ENCODE data around the gene TIMP3.

TIMP3 gene

DNA sequence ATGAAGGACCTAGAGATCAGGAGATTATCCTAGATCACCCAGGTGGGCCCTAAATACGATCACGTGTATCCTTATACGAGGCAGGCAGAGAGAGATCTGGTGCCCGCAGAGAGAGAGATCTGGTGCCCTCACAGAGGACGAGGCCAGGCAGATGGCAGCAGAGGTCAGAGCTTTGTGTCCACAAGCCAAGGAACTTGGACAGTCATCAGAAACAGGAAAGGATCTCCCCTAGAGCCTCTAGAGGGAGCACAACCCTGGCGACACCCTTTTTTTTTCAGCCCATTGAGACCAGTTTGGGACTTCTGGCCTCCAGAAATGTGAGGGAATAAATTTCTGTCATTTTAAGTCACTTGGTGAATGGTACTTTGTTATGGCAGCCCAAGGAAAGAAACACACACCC lies 25.5 kb upstream of the TIMP3 start:
- no peak for FAIRE-seq
- no peak for DNase-seq (ENCODE audit: insufficient read length, low spot score)
- TF ChIP-seq POLR2A (IDR thresholded peaks at IDR 0.05; ENCODE audit: low read depth, low read length): no peak

DNA sequence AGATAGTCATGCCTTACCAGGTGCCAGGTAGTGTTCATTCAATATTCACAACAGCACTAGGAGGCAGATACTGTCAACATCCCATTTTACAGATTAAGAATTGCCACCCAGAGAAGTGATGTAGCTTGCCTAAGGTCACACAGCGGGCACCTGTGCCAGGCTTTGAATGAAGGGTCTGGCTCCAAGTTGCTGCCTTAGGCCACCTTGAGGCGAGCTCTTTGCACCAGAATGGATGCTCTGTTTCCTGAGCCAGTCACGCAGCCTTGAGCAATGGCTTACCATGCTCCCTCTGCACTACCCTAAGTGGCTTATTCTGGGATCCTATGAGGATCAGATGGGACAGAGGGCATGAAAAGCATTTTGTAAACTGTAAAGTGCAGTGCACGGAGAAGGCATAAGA lies 25.1 kb upstream of the TIMP3 start:
- DNase-seq (ENCODE audit: insufficient read length, low spot score): no peak
- TF ChIP-seq POLR2A (IDR thresholded peaks at IDR 0.05; ENCODE audit: low read depth, low read length): no peak
- no peak for FAIRE-seq

DNA sequence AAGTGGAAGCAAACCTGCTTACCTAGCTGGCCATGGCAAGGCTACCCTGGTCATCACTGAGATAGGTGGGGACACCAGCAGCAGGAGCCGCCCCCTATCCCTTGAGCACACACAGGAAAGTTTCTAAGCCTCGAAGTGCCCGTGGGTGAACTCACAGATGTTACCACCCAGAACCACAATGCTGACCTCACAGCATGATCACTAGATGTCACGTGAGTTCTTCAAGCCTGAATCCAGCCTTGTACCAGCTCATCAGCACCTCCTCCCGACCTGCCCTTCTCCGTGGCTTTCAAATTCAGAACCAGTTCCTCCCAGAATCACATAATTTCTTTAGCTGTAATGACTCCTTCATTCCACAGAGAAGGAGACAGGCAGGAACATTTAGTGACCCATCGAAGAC lies 24.7 kb upstream of the TIMP3 start:
- DNase-seq (ENCODE audit: insufficient read length, low spot score) (no peak), FAIRE-seq (no peak)
- no peak for TF ChIP-seq POLR2A (IDR thresholded peaks at IDR 0.05; ENCODE audit: low read depth, low read length)

DNA sequence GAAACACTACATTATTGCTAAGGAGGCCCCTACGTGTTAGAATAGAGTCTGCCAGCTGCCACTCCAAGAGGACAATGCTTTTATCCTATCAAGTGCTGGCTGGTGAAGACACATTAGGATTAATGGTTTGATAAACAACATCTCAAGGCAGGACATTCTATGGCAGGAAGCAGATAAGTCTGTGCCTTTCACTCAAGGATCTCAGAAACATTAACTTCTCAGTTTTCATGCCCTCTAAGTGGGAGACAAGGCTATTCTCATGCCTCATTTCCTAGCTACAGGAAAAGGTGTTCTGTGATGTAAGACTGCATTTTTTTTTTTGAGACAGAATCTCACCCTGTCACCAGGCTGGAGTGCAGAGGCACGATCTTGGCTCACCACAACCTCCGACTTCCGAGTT lies 23.5 kb upstream of the TIMP3 start:
- TF ChIP-seq POLR2A (IDR thresholded peaks at IDR 0.05; ENCODE audit: low read depth, low read length): no peak
- FAIRE-seq (no peak), DNase-seq (ENCODE audit: insufficient read length, low spot score) (no peak)

DNA sequence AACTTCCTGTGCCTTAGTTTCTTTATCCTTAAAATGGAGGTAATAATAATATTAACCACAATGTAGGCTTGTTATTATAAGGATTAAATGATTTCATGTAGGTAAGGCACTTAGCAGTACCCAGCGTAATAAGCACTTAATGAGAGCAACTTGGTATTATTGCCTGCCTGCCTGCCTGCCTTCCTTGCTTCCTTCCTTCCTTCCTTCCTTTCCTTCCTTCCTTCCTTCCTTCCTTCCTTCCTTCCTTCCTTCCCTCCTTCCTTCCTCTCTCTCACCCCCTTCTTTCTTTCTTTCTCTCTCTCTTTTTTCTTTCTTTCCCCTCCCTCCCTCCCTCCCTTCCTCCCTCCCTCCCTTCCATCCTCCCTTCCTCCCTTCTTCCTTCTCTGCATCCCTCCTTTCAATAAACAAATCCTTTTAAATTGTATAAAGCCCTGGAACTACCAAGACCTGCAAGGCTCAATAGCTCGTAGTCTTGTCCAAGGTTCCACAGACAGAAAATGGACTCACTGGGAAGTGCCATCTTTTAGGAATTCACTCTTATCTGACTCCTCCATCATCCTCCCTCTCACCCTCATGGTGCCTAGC lies 20.7 kb upstream of the TIMP3 start:
- no peak for FAIRE-seq
- TF ChIP-seq POLR2A (IDR thresholded peaks at IDR 0.05; ENCODE audit: low read depth, low read length): no peak
- no peak for DNase-seq (ENCODE audit: insufficient read length, low spot score)

DNA sequence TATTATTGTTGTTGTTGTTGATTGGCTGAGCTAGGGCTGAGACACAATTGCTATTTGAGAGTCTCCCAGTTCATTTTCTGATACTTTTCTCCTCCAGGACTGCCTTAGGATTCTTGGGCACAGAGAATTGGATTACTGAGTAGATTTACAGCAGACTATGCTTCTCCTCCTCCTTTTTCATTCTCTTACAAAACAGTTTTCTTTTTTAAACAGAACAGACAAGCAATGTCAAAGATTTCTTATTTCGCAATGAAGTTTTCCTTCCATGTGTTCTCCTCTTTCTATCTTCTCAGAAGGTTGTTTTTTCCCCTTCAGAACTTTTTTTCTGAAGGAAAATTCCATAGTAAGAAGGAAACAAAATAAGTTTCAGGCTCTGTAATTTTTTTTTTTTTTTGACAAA lies 19.8 kb upstream of the TIMP3 start:
- TF ChIP-seq POLR2A (IDR thresholded peaks at IDR 0.05; ENCODE audit: low read depth, low read length): no peak
- FAIRE-seq (no peak), DNase-seq (ENCODE audit: insufficient read length, low spot score) (no peak)

DNA sequence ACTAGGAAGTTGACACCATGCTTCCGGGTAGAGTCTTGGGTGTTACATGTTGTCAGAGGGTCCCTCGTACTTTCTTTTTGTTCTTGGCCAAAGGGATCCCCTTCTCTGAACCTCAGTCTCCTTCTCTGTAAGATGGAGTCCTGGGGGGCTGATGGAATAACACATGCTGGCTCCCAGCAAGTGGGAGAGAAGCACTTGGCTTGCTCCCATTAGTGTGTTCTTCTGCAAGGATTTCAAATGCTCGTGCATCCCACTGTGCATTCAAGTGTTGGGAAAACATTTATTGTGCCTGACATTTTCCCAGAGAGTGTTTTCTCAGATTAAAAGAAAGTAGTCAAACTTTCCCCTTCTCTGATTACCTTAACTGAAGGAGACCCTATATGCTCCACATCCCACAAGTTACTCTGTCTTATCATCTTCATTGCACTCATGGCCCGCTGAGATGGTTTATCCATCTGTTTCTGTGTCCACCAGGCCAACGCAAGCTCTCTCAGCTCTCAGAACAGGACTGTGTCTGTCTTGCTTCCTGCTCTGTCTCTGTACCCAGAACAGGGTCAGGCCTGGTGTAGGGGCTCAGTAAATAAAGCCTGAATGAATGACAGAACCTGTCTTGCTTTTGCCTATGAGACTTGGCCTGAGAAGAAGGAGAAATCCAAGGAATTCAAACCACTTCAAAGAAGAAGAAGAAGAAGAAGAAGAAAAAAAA lies 16.0 kb upstream of the TIMP3 start:
- FAIRE-seq (no peak), DNase-seq (ENCODE audit: insufficient read length, low spot score) (no peak)
- TF ChIP-seq POLR2A (IDR thresholded peaks at IDR 0.05; ENCODE audit: low read depth, low read length): no peak

DNA sequence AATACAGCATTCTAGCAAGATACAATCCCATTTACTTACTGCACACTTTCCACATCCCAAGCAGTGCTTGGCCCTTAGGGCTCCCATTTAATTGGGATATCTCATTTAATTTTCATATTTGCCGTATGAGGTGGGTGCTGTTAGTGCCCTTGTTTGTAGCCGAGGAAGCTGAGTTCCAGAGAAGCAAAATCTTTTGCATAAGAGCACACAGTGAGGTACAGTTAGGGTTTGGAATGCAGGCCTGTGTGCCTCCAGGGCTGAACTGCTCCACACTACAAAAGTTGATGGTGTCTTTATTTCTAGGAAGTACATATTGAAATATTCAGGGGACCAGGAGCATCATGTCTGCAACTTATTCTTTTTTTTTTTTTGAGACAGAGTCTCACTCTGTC lies 15.5 kb upstream of the TIMP3 start:
- FAIRE-seq (no peak), DNase-seq (ENCODE audit: insufficient read length, low spot score) (no peak)
- no peak for TF ChIP-seq POLR2A (IDR thresholded peaks at IDR 0.05; ENCODE audit: low read depth, low read length)

DNA sequence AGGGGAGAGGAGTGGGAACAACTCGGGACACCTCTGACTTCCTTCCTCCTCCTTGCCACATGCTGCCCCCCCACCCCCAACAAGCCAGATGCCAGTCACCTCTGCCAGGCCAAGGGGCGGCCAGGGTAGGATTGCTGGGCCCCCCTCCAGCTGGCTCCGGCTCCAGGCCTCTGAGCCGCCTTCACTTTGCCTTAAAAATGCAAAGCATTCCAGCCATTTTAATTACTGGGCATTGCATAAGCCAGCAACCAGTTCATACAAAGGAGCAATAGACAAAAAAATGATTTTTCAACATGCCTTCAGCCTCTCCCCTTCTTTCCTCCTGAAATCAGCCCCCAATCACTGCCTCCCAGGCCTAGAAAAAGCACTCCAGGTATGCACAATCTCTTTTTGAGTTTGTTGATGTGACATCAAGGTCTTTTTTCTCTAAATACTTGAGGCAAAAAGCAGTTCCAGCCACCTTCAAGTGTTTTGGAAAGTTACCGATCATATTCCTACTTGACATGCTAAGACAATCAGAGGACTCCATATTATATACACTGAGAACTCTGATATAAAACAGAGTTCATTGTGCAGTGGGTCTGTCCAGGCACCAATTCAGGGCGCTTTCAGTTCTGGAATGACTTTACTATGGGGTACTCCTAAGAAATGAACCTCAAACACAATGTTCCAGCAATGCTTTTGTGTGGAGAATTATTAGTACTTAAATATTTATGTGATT lies 12.4 kb upstream of the TIMP3 start:
- FAIRE-seq (no peak), DNase-seq (ENCODE audit: insufficient read length, low spot score) (no peak)
- no peak for TF ChIP-seq POLR2A (IDR thresholded peaks at IDR 0.05; ENCODE audit: low read depth, low read length)

DNA sequence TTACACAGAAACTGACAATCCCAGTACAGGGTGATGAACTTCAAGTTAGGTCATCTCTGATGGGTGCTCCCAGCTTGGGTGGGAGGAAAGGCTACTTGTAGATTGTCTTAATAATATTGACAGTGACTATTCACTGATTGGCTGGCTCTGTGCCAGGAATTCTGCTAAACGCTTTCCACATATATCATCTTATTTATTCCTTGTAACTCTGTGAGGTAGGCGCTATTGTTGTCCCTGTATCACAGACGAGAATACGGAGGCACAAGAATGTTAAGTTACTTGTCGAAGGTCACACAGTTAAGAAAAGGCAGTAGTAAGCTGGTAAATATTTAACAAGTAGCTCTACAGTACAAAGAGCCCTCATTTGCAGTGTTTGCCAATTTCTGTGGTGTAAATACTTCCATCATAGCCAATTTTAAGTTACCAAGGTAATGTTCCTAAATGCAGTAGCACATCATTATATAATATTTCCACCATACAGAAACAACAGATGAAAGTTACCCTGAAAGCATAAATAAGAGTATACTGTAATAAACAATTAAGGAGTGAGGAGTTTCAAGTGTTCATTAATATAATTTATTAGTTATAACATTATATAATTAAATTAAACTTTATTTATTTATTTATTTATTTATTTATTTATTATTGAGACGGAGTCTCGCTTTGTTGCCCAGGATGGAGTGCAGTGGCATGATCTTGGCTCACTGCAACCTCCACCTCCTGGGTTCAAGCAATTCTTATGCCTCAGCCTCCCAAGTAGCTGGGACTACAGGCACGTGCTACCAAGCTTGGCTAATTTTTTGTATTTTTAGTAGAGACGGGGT lies 11.5 kb upstream of the TIMP3 start:
- TF ChIP-seq POLR2A (IDR thresholded peaks at IDR 0.05; ENCODE audit: low read depth, low read length): no peak
- no peak for FAIRE-seq
- DNase-seq (ENCODE audit: insufficient read length, low spot score): no peak

DNA sequence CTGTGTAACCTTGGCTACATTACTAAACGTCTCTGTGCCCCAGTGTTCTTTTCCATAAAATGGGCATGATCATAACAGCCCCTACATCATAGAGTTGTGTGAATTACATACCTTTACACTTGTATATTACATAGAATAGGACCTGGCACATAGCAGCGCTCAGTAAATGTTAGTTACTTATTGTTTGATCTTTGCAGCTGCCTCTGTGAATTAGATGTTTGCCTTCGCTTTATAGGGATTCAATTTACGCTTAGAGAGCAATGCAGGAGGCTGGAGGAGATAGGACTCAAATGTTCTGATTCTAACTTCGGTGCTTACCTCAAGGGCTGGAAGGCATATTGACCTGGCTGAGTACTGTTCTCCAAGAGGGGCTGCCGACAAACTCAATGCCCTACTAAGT lies 10.4 kb upstream of the TIMP3 start:
- DNase-seq (ENCODE audit: insufficient read length, low spot score): no peak
- TF ChIP-seq POLR2A (IDR thresholded peaks at IDR 0.05; ENCODE audit: low read depth, low read length): no peak
- FAIRE-seq: no peak

DNA sequence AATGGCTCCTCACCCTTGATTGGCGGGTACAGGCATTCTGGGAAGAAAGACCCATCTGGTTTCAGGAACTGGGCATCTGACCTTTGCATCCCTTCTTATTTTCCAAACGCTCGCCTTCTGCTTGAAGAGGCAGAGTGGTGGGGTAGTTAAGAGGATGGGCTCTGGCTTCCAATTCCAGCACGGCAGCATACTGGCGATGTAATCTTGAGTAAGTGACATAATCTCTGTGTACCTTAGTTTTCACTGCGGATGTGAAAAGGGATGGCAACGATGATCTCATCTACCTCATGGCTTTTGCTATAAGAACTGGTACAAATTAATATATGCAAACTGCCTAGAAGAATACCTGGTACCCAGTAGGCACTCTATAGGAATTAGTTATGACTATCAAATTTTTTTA lies 10.0 kb upstream of the TIMP3 start:
- DNase-seq (ENCODE audit: insufficient read length, low spot score): no peak
- no peak for TF ChIP-seq POLR2A (IDR thresholded peaks at IDR 0.05; ENCODE audit: low read depth, low read length)
- FAIRE-seq: no peak

DNA sequence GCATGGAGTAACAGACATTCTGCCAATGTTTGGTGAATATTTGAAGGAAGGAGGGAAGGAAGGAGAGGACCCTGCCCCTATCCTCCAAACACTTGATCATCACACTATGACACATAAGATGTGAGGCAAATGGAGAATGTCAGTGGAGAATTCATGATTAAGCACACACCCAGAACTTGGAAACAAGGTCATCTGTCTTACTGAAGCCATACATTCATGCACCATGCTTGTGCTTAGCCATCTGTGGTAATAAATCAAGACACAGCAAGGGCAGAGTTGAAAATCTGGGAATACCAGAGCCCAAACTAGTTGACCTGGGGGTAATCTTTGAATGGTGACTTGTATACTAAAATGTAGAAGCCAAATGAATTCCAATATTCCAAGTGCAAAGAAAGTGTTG lies 7.9 kb upstream of the TIMP3 start:
- no peak for FAIRE-seq
- TF ChIP-seq POLR2A (IDR thresholded peaks at IDR 0.05; ENCODE audit: low read depth, low read length): no peak

More for the DNA sequence above, 7.9 kb upstream of the TIMP3 start:
- DNase-seq (ENCODE audit: insufficient read length, low spot score): no peak

All from H54 (cell line).